ENCODE data around the gene CEP85.

CEP85 gene

GRCh38 chr1:26278724-26279455 lies 44.9 kb downstream of the CEP85 start:
- DNase-seq: no peak

GRCh38 chr1:26279456-26280332 lies 45.7 kb downstream of the CEP85 start, which contains the start of gene SH3BGRL3:
Gene SH3BGRL3 (plus strand): TSS chr1:26280086. CDS start chr1:26280156, 70 bp downstream.
- peak; percentile 29 for DNase-seq

- no peak for DNase-seq
Measured at GRCh38 chr1:26280333-26281042, 46.5 kb downstream of the CEP85 start.

DNA sequence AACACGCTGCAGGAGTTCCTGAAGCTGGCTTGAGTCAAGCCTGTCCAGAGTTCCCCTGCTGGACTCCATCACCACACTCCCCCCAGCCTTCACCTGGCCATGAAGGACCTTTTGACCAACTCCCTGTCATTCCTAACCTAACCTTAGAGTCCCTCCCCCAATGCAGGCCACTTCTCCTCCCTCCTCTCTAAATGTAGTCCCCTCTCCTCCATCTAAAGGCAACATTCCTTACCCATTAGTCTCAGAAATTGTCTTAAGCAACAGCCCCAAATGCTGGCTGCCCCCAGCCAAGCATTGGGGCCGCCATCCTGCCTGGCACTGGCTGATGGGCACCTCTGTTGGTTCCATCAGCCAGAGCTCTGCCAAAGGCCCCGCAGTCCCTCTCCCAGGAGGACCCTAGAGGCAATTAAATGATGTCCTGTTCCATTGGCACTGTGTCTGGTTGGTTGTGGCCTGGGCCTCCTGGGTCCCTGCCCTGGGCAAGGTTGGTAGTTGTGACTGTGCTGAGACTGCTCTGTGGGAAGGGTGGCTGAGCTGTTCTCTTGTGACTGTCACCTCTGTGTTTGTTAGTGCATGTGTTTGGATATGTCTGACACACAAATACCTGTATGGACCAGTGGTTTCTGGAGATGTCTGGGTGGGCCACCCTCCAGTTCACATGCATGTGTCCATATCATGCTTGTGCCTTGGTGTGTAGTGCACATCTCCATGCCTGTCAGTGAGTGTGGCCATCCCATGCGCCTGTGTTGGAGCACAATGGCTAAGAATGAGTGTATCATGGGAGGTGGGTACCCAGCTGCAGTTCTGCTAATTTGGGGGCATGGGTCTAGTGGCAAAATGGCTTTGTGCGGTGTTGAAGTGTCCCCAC lies 47.3 kb downstream of the CEP85 start:
- no peak for DNase-seq

DNA sequence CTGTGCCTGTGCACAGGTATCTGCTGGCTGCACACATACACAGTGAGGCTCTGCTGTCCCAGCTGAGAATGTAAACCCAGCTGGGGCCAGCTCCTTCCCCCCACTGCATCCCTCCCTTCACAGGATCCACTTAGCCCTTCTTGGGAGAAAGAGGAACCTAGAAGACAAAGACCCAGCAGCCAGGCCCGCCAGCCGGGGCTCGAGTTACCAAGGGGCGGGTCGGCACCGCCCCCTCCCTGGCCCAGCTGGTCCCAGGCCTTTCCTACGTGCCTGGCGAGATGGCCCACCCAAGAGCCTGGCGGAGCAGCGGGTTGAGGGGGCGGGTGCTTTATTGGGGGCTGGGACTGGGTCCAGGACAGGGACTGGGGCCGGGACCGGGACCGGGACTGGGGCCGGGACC lies 48.0 kb downstream of the CEP85 start:
- DNase-seq: no peak

GRCh38 chr1:26282401-26282918 lies 48.5 kb downstream of the CEP85 start:
- DNase-seq: no peak

GRCh38 chr1:26283279-26283853 lies 49.4 kb downstream of the CEP85 start:
- DNase-seq: no peak

DNA sequence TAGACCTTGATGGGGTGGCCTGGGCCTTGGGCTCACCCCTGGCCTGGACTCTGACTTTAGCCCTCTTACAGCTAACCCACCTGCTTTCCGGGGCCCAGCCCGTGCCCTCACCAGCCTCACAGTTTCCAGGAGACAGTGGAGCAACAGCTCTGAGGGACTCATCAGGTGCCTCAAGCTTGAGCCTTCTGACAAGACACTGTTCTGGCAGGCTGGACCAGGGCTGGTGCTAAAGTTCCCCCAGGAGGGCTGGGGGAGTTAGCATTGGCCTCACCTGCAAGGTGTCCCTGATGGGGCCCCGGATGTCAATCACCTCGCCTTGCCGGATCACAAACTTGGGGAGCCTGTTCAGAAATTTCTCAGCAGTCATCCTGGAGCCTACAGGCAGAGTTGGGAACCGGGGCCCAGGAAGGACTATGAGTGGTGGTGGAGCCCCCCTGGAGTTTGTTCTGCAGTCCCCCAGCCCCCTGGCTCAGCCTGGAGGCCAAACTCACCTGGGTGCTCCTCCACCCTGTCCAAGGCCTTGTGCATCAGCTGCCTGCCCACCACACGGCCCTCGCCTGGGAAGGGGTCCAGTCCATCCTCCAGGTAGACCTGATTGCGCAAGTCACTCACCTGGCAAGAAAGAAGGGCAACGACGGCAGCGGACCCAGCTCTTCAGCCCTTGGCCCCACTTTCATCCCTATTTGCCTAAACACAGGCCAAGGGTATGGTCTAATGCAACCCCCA lies 50.0 kb downstream of the CEP85 start:
- DNase-seq: no peak

DNA sequence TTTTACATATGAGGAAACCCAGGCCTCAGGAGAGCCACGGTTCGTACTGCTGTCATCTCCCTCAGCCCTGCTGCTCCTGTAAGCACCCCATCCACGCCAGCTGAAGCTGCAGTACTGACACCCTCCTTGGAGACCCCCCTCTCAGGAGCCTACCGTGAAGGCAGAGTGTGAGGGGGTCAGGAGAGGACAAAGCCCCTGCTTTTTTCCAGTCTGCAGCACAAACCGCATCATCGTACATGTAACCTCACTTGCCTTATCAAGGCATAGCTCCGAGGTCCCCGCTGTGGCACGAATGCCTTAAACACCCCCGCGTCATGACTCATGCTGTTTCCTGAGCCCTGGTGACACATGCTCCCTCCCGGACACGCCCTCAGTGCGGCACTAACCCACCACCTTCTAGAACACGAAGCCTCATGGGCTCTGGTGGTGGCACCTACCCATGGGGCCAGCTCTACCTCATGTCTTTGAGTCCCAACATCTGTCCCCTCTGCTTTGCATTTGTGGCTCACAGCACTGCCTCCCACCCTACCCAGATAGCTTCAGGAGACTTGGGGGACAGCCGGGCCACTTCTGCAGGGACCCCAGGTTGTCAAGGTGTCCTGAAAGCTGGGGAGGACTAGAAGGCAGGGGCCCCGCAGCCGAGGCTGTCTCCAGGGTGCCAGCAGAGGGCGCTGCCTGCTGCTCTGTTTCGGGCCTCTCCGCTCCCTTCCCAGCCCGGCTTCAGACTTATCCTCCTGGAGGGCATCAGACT lies 50.8 kb downstream of the CEP85 start:
- peak; percentile 21 for DNase-seq

DNA sequence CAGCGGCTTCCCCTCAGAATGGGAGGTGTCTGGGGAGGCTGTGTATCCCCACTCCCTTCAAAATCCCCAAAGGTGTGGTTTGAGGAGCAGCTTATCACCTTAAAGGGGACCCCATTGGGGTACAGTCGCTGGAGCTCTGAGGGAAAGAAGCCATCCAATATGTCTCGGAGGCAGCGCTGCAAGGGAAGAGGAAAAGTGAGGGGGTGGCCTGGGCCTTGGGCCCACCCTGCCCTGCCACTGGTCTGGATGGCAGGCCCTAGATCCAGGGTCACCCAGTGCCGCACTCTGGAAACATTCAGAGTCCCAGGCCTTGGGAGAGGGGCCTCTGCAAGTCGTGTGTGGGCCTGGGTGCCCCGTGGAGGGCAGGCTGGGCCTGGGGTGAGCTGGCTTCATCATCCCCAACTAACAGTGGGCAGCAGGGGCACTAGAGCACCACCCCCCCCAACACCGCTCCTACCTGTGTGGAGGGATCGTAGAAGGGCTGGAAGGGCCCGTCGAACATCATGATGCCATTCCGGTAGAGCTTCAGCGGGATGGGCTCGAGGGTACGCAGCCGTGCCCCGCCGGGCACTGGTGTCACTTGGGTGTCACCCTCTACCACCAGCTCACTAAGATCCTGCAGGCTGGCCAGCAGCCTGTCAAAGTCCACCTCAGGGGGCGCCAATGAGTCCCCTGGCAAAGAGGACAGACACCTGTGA lies 51.5 kb downstream of the CEP85 start:
- peak; percentile 3 for DNase-seq

DNA sequence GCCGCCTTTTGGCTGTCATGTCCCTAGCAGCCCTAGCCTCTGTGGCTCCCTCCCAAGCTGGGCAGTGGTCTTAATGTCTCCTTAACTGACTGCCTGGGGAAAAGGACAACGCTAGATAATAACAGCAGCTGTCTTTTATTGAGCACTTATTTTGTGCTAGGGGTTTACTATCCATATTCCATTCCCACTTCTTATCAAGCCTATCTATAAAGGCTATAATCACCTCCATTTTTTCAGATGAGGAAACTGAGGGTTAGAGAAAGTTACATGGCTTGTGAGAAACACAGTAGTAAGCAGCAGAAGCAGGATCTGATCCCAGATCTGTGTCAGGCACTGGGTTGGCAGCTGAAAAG lies 52.0 kb downstream of the CEP85 start:
- DNase-seq: no peak

- DNase-seq: no peak
Measured at GRCh38 chr1:26287033-26287711, 53.2 kb downstream of the CEP85 start.

- no peak for DNase-seq
Measured at GRCh38 chr1:26287811-26288210, 53.8 kb downstream of the CEP85 start.

GRCh38 chr1:26288311-26288941 lies 54.4 kb downstream of the CEP85 start:
- DNase-seq: no peak

- DNase-seq: no peak
Measured at GRCh38 chr1:26289158-26290059, 55.4 kb downstream of the CEP85 start.

- no peak for DNase-seq
Measured at GRCh38 chr1:26290122-26290881, 56.3 kb downstream of the CEP85 start.

- no peak for DNase-seq
Measured at GRCh38 chr1:26290882-26291261, 56.9 kb downstream of the CEP85 start.
